ENCODE results near the gene CUZD1. TPM values are rescaled to one million over a fixed set of nuclear protein-coding genes. Genes with fewer than 3 reads are reported as not detected.
A peak's percentile ranks its signal among the peaks of the same experiment; 100 is the strongest.

Gene CUZD1
- total and polyA plus RNA-seq, 2 of the 13 experiments (the other 11 are each of a cell fraction or from before 2014, with no cell fraction given) = 0.22 to 0.29 TPM

- TF ChIP-seq ZNF407 (CRISPR knock-in tag; IDR thresholded peaks at IDR 0.05; ENCODE audit: not compliant biosample characterization) (peak; percentile 64), ZNF704 (CRISPR knock-in tag; IDR thresholded peaks at IDR 0.05; ENCODE audit: borderline replicate concordance) (no peak), ZFP90 (CRISPR knock-in tag; IDR thresholded peaks at IDR 0.05; ENCODE audit: borderline replicate concordance) (peak; percentile 44; the same call in 1 of the 2 replicates), ZBTB2 (CRISPR knock-in tag; IDR thresholded peaks at IDR 0.05; ENCODE audit: low read depth) (peak; percentile 46; the same call in 1 of the 2 replicates), PHF8 (CRISPR knock-in tag; IDR thresholded peaks at IDR 0.05) (peak; percentile 61), WIZ (CRISPR knock-in tag; IDR thresholded peaks at IDR 0.05) (no peak), ZFAT (CRISPR knock-in tag; conservative IDR thresholded peaks at IDR 0.05) (no peak), NBN (conservative IDR thresholded peaks at IDR 0.05) (no peak), PRDM10 (CRISPR knock-in tag; IDR thresholded peaks at IDR 0.05; ENCODE audit: low read depth) (no peak), MBD4 (IDR thresholded peaks at IDR 0.05; ENCODE audit: borderline replicate concordance, low read length) (no peak), ZNF672 (CRISPR knock-in tag; IDR thresholded peaks at IDR 0.05) (no peak; the same call in 1 of the 2 replicates), ZNF543 (CRISPR knock-in tag; IDR thresholded peaks at IDR 0.05) (peak; percentile 59; the same call in 1 of the 2 replicates), ZNF768 (CRISPR knock-in tag; IDR thresholded peaks at IDR 0.05) (0 out of 2 replicates have a peak, but pooled peaks have one; percentile 6)
These were observed 33.9 kb upstream of the CUZD1 start, which contains the start of gene FAM24B (continued) for GRCh38 chr10:122879339-122880273.
